RWPE2 (cell line): ENCODE data around the gene ZNF536.

Source experiments
- ATAC-seq: fragments of 200-7000 bp; cut with Tn5 transposase; 3 replicates; pipeline ENCODE4 v1.9.1; 2021; ENCODE audit warnings: low read depth
- DNase-seq: peaks from one replicate; pipeline ENCODE4 v3.0.0-alpha.2; 2020; ENCODE audit warnings: low spot score
- H3K27ac ChIP-seq: fragments of 450-650 bp; 2 replicates; pipeline ENCODE4 v1.5.1; 2017; ENCODE audit warnings: mild to moderate bottlenecking; ENCODE audit not compliant: poor library complexity, severe bottlenecking
- H3K27me3 ChIP-seq: fragments of 250-450 bp; sonication (Bioruptor Pico); 2 replicates; pipeline ENCODE4 v1.5.1; 2021; ENCODE audit warnings: mild to moderate bottlenecking, moderate library complexity; ENCODE audit not compliant: insufficient read depth, poor library complexity, severe bottlenecking
- H3K36me3 ChIP-seq: fragments of 250-450 bp; sonication (Bioruptor Pico); 2 replicates; pipeline ENCODE4 v1.5.1; 2020; ENCODE audit warnings: low read depth, mild to moderate bottlenecking, moderate library complexity
- H3K4me1 ChIP-seq: fragments of 250-450 bp; sonication (Bioruptor Pico); 2 replicates; pipeline ENCODE4 v1.5.1; 2021; ENCODE audit warnings: mild to moderate bottlenecking, moderate library complexity; ENCODE audit not compliant: insufficient read depth, poor library complexity, severe bottlenecking
- H3K4me3 ChIP-seq: fragments of 250-450 bp; sonication (Bioruptor Pico); 2 replicates; pipeline ENCODE4 v1.5.1; 2021; ENCODE audit warnings: mild to moderate bottlenecking, moderate library complexity; ENCODE audit not compliant: severe bottlenecking
- H3K9me3 ChIP-seq: fragments of 250-450 bp; sonication (Bioruptor Pico); 2 replicates; pipeline ENCODE4 v1.5.1; 2021; ENCODE audit warnings: mild to moderate bottlenecking, moderate library complexity; ENCODE audit not compliant: severe bottlenecking
- TF ChIP-seq, protein P1 (sequence below): fragments of 450-650 bp; IDR thresholded peaks from one replicate; pipeline ENCODE4 v1.5.1; 2017; ENCODE audit warnings: mild to moderate bottlenecking, moderate library complexity; ENCODE audit not compliant: poor library complexity, severe bottlenecking

ZNF536 gene

DNA sequence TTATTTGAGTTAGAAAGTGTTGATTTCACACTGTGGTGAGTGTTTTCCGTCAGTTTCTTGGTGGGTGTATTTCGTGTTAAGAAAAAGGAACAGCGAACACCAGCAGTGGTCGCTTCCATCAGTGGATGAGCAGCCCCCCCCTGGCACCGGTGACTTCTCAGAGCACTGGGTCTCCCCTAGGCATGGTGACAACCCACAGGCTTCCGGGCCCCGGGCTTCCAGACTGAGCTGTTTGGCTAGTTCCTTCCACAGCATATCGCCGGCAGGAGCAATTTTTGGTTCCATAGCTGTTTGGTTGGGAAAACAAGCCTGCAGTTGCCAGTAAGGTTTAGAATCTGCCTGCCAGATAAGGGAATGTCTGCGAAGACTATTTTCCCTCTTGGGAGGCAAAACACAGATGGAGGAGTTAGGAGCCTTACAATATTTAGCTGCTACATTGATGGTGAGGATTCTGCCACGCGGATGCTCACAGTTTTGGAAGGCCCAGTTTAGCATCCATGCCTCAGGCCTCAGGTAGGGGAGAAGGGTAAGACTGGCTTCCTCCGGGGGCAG is 18.7 kb upstream of the ZNF536 start:
- no peak overlapping the region for H3K27ac ChIP-seq
- no peak overlapping the region for H3K4me3 ChIP-seq
- TF ChIP-seq, protein P1, sequence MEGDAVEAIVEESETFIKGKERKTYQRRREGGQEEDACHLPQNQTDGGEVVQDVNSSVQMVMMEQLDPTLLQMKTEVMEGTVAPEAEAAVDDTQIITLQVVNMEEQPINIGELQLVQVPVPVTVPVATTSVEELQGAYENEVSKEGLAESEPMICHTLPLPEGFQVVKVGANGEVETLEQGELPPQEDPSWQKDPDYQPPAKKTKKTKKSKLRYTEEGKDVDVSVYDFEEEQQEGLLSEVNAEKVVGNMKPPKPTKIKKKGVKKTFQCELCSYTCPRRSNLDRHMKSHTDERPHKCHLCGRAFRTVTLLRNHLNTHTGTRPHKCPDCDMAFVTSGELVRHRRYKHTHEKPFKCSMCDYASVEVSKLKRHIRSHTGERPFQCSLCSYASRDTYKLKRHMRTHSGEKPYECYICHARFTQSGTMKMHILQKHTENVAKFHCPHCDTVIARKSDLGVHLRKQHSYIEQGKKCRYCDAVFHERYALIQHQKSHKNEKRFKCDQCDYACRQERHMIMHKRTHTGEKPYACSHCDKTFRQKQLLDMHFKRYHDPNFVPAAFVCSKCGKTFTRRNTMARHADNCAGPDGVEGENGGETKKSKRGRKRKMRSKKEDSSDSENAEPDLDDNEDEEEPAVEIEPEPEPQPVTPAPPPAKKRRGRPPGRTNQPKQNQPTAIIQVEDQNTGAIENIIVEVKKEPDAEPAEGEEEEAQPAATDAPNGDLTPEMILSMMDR: no peak
- no peaks in the 10 kb centered on the region for H3K4me1 ChIP-seq
- H3K9me3 ChIP-seq: no peaks in the 10 kb centered on the region
- ATAC-seq (no peak), DNase-seq (no peak)
- H3K27me3 ChIP-seq: no peaks in the 10 kb centered on the region
- no peaks in the 10 kb centered on the region for H3K36me3 ChIP-seq

DNA sequence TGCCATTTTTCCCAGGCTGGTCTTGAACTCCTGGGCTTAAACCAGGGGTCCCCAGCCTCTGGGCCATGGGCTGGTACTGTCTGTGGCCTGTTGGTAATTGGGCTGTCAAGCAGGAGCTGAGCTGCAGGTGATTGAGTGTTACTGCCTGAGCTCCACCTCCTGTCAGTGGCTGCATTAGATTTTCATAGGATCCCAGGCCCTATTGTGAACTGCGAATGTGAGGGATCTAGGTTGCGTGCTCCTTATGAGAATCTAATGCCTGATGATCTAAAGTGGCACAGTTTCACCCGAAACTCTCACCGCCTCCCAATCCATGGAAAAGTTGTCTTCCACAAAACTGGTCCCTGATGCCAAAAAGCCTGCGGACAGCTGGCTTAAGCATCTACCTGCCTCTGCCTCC is 16.6 kb upstream of the ZNF536 start:
- Histone ChIP-seq H3K4me3 (no peak overlapping the region), H3K36me3 (no peaks in the 10 kb centered on the region), H3K4me1 (no peaks in the 10 kb centered on the region), H3K27me3 (no peaks in the 10 kb centered on the region), H3K27ac (no peak overlapping the region), H3K9me3 (no peaks in the 10 kb centered on the region)
- no peak for DNase-seq
- no peak for ATAC-seq
- TF ChIP-seq, protein P1: no peak

DNA sequence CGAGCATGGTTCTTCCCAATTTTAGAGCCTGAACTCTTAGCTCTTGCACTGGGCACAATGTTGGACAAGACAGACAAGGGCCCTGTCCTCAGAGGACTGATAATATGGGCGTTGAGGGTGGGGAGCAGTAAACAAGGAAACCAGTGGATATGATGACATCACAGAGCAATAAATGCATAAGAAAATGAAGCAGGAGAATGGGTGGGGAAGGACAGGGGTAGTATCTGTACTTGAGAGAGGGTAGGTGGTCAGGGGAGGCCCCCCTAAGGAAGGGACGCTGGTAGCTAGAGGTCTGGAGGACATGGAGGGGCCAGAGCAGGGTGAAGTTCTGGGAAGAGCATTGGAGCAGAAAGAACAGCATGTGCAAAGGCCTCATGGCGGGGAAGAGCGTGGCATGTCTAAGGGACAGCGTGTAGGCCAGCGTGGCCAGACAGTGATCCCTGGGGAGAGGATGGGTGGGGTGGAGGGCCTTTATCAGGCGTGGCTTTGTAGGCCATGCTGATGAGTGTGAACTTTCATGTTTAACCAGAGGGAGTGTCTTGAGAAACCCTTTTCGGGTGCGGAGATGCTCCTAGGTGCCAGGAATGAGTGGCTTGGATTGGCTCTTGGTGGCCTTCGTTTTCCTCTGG is 15.1 kb upstream of the ZNF536 start:
- no peaks in the 10 kb centered on the region for H3K4me1 ChIP-seq
- DNase-seq (no peak), ATAC-seq (no peak)
- TF ChIP-seq, protein P1: no peak
- H3K27me3 ChIP-seq: no peaks in the 10 kb centered on the region
- no peak overlapping the region for H3K4me3 ChIP-seq
- no peak overlapping the region for H3K27ac ChIP-seq
- no peaks in the 10 kb centered on the region for H3K36me3 ChIP-seq
- no peaks in the 10 kb centered on the region for H3K9me3 ChIP-seq

DNA sequence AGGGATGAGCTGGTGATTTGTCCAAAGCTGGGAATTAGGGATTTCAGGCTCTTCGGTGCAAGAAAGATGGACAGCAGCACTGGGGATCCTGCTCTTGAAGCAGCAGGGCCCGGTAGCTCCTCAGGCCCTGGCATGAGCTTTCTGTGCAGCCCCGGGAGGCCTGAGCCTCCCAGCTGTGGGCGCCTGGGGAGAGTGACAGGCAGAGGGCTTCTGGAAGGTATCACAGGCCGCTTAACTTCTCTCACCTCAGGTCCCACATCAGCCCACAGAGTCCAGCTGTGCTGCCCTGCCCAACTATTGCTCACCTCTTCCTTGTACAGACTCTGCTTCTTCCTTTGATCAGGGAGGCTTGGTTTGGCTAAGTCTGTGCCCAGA is 14.6 kb upstream of the ZNF536 start:
- Histone ChIP-seq H3K4me3 (no peak overlapping the region), H3K27me3 (no peaks in the 10 kb centered on the region), H3K4me1 (no peaks in the 10 kb centered on the region), H3K27ac (no peak overlapping the region), H3K9me3 (no peaks in the 10 kb centered on the region), H3K36me3 (no peaks in the 10 kb centered on the region)
- ATAC-seq (no peak), DNase-seq (no peak)
- TF ChIP-seq, protein P1: no peak

GRCh38 chr19:30358319-30358718 is 13.9 kb upstream of the ZNF536 start:
- DNase-seq: no peak
- no peaks in the 10 kb centered on the region for H3K4me1 ChIP-seq
- no peaks in the 10 kb centered on the region for H3K27me3 ChIP-seq
- TF ChIP-seq, protein P1: no peak
- no peak overlapping the region for H3K27ac ChIP-seq
- no peaks in the 10 kb centered on the region for H3K9me3 ChIP-seq
- no peak overlapping the region for H3K4me3 ChIP-seq
- H3K36me3 ChIP-seq: no peaks in the 10 kb centered on the region
- ATAC-seq: no peak
